ENCODE results near the gene SEMA6A.
"Not testable (repeated sequence)": the region's sequence is repeated elsewhere in the genome, so short reads cannot be mapped to it uniquely, and the experiment has no call there.

SEMA6A gene

GRCh38 chr5:116546033-116546742 is 28.4 kb downstream of the SEMA6A start:
- DNase-seq, result no peak

GRCh38 chr5:116545465-116545864 is 29.2 kb downstream of the SEMA6A start:
- DNase-seq, result not testable (repeated sequence)

- no peak for DNase-seq
Observed at GRCh38 chr5:116544531-116545241, 29.9 kb downstream of the SEMA6A start.

- DNase-seq, result no peak
Observed at GRCh38 chr5:116543501-116543900, 31.1 kb downstream of the SEMA6A start.

GRCh38 chr5:116542619-116543018 is 32.0 kb downstream of the SEMA6A start:
- no peak for DNase-seq

- no peak for DNase-seq
Observed at GRCh38 chr5:116539222-116539621, 35.4 kb downstream of the SEMA6A start.

- no peak for DNase-seq
Observed at GRCh38 chr5:116536316-116537083, 38.1 kb downstream of the SEMA6A start.

GRCh38 chr5:116534964-116535651 is 39.5 kb downstream of the SEMA6A start:
- DNase-seq, result no peak

GRCh38 chr5:116532762-116533525 is 41.7 kb downstream of the SEMA6A start:
- DNase-seq, result no peak

- DNase-seq, result no peak
Observed at GRCh38 chr5:116531635-116532034, 43.0 kb downstream of the SEMA6A start.

GRCh38 chr5:116531117-116531516 is 43.5 kb downstream of the SEMA6A start:
- no peak for DNase-seq

GRCh38 chr5:116530276-116530675 is 44.3 kb downstream of the SEMA6A start:
- no peak for DNase-seq

- no peak for DNase-seq
Observed at GRCh38 chr5:116529615-116530014, 45.0 kb downstream of the SEMA6A start.

GRCh38 chr5:116528519-116529234 is 45.9 kb downstream of the SEMA6A start:
- DNase-seq, result no peak

- DNase-seq, result no peak
Observed at GRCh38 chr5:116527582-116527981, 47.0 kb downstream of the SEMA6A start.

GRCh38 chr5:116525674-116526073 is 48.9 kb downstream of the SEMA6A start:
- no peak for DNase-seq

- DNase-seq, result no peak
Observed at GRCh38 chr5:116524966-116525365, 49.7 kb downstream of the SEMA6A start.

- no peak for DNase-seq
Observed at GRCh38 chr5:116524051-116524904, 50.3 kb downstream of the SEMA6A start.

GRCh38 chr5:116523182-116523581 is 51.4 kb downstream of the SEMA6A start:
- not testable (repeated sequence) for DNase-seq

- DNase-seq, result no peak
Observed at GRCh38 chr5:116522356-116523136, 52.1 kb downstream of the SEMA6A start.

Measured in stimulated activated CD4-positive, alpha-beta T cell treated with anti-CD3 and anti-CD28 coated beads, Interleukin-12 subunit alpha, Interleukin-12 subunit beta, amount 100 ng/mL, for 4 hours (primary cell).